Fibroblast of skin of left biceps (primary cell): ENCODE measurements around the gene AKT1.

Experiments
- DNase-seq, 2 experiments: peaks; one replicate each; pipeline ENCODE4 v3.0.0-alpha.2; 2013; ENCODE audit warnings: low read depth in 2 of 2

Gene AKT1

DNA sequence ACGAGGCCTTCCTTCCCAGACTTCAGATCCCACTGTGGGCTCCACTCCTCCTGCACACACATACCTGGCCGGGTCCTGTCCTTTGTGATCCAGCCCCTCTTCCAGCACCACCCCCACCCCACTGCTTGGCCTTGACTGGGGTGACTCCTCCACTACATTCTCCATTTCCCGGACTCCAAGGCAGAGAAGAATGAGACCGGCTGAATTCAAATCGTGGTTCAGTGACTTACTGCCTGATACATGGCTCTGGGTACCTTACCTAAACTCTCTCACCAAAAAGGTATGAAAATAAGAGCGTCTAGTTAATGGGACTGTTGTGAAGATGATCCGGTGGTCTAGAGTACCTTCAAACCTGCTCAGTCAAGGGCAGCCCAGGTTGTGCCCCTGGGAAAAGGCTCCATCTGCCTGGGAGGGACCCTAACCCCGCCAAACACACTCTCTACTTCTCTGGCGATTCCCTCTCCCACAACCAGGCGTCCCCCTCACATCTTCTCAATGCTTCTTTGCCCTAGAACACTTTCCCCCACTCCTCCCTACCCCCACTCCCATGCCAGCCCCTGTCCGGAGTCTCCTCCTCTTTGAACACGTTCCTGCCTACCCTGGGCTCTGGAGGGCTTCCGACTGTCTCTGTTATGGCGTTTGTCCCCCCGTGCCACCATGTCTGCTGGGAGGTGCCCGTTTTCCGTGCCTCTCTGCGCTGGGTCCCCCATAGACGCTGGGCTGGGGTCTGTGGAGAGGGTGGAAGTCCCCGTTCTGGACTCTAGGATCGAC is 3.9 kb upstream of the AKT1 start:
- no peak for DNase-seq

DNA sequence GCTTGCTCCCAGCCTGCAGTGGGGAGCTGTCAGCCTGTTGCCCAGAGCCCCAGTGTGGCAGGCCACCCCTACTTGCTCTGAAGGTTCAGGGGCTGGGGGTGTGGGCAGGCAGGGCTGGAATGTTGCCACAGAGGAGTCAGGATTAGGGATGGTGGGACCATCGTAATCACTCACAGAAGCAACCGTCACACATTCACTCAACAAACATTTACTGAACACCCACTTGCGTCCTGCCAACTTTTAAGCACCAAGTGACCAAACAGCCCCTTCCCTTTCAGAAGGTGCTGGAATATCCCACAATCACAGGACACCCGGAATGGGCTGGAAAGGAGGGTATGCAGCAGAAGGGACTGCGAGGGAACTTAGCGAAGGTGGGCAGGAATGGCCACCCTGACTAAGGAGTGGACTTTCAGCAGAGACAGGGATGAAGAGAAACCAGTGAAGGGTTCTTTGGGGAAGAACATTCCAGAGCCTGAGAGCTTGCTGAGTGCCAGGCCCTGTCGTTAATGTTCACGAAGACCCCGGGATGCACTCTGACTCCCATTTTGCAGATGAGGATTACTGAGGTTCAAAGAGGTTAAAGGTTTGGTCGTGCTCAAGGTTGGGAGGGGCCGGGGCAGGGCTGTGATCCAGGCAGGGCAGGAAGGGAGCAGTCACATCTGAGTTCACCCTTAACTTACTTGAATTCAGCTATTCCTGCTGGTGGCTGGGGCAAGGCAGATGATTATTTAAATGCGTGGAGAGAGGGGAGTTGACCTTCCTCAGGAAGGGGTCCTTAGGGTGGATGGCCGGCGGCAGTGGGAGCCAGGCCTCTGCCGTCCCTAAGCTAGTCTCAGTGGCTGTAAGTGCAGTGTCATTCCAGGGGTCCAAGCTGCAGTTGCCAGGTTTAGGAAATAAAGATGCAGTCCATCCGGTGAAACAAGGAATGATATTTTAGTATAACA is 3.0 kb upstream of the AKT1 start:
- no peak for DNase-seq

DNA sequence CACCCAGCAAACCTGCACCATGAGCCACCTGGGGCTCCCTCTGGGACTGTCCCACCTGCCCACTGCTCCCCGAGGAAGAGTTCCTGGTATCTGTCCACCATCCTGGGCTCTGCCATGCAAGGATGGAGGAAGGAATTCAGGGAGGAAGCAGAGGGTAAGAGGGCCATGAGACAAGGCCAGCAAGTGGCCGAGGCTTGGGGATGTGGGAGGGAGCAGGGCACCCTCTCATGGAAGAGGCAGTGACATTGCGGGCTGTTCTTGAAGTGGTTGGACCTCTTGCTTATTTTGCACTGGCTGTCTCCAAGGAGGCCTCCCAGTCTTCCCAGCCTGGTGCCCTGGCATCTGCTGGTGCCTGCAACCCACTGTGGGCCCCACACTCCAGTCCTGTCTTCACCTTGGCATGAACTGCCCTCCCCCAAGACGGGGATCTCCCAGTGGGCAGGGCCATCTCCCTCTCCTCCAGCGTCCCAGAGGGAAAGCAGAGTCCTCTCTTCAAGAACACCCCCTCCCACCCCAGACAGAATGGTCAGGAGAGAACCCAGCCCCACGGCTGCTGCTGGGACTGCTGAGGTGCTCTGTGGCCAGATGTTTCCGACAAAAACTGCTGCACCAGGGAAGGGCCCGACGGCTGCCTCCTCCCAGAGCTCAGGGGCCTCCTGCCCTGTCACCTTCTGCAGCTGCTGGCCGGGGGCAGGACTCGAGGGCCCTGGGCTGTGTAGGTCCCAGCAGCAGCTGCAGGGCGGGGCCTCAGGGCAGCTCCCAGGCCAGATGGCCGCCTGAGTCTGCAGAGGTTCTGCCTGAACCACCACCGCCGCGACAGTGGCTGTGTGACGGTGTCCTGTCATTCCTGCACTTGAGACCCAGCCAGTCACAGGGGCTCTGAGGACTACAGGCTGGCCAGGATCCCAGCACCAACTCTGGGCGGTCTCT is 1.8 kb upstream of the AKT1 start:
- no peak for DNase-seq

DNA sequence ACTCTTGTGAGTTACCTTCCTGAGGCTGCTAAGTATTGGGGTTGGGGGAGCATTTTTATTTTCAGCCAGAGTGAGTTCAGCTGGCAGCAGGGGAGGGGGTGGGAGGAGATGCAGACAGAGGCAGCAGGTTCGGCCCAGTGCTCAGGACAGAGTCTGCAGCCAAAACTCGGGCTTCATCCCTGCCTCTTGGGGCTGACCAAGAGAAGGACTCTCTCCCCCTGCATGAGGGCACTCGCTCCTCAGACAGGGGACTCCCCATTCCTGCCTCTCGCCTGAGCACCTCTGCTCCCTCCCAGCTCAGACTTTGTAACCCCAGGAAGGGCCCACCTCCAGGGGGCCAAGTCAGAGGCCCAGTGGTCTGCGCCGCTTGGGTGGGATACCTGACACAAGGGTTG is 1.1 kb upstream of the AKT1 start:
- DNase-seq = no peak

DNA sequence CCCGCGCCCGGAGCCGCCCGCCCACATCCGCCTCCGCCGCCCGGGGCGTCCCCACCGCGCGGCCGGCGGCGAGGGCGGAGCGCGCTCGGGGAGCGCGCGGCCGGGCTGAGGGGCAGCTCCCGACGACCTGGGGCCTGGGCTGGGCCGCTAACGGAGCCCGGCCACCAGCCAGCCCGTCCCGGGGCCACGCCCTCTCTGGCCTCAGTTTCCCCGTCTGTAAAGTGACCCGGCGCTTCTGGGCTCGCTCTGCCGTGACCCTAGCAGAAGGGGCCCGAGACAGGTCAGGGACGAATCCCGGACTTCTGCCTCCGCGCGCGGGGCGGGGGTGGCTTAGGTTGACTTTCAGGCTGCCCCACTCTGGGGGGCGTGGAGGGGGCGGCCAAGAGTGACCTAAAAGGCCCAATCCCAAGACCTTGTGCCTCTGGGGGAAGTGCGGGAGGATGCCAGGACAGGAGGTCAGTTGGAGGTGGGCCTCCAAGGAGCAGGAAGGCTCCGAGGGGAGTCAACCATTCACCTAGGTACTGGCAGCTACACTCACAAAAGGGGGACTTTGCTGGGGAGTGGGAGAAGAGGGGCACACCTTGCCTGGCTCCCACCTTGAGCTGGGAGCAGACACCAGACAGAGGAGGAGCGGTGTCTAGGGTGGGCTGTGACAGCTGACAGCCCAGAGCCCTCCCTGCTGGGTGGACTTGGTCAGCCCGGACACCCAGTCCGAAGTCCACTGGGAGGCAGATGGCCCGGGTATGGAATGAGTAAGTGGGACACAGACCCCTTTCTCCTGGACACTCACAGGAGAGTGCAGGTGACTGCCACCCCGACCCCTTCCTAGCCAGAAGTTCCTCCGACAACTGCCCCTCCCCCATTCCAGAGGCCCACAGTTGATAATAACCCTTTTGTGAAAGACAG is 486 bp upstream of the AKT1 start:
- no peak for DNase-seq

DNA sequence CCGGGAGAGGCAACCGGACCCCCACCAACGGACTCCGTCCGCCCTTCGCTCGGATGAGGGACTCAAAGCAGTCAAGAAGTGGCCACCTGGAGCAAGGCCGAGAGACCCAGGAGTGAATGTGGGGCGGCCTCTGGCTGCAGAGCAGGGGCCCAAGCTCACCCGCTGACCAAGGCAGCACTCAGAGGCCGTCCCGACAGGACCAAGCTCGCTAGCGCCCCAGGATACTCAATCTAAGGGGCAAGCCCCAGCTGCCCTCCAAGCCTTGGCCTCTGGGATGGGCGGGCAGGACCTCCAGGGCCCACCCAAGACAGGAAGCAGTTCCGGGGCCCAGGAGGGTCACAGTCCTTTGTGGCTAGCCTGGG is 936 bp downstream of the AKT1 start:
- no peak for DNase-seq

DNA sequence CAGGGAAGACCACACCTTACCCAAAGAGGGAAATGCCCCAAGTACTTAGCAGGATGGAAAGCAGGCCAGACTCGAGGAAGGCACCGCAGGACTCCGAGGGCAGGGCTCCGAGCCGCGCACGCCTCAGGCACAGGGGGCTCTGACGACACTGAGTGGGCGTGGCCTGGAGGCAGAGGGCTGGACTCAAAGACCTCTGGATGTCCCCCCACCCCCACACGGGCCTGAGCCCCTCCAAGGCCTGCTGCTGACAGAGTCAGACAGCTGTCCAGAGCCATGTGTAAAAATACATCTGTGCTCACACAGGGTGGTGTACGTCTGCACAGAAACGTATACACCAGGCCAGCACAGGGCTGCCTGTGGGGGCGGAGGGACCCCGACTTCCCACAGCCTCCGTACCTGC is 1.4 kb downstream of the AKT1 start:
- no peak for DNase-seq

DNA sequence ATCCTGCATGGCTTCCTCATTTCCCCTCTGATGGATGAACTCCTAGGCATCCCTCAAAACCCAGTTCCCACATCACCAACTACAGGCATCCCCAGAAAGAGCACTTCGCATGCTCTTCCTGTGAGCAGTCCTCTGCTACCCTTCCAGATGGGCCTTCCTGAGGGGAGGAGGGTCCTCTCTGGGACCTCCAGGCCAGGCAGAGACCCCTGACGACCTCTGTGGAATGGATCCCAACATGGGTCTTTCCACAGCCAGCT is 1.9 kb downstream of the AKT1 start:
- no peak for DNase-seq

DNA sequence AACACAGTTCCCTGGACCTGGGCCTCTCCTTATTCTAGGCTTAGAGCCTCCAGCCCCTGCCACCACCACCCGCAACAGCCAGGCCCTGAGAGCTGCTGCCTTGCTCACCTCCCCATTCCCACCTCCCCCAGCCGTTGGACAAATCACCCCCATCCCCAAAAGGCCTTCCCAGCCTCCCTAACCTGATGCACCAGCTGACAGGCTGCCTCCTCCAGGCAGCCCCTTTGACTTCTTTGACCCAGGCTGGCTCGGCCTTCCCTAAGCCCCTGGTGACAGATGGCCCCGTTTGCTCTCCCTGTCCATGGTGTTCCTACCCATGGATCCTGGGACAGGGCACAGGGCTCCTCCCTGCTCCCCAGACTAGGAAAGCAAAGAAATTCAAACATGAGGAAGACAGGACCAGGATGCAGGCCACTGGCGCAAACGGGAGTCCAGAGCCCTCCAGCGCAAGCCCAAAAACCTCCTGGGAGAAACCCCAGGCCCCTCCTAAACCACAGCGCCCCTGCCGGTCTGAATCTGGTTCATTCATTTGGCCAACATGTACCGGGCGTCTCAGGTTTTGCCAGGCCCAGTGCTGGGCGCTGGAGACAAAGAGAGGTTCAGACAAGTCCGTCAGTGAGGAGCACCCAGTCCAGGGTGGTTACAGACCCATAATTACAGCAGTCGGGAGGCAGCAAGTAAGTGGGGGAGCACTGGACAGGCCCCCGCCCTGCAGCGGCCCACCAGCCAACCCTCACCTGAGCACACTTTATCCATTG is 2.4 kb downstream of the AKT1 start:
- no peak for DNase-seq

DNA sequence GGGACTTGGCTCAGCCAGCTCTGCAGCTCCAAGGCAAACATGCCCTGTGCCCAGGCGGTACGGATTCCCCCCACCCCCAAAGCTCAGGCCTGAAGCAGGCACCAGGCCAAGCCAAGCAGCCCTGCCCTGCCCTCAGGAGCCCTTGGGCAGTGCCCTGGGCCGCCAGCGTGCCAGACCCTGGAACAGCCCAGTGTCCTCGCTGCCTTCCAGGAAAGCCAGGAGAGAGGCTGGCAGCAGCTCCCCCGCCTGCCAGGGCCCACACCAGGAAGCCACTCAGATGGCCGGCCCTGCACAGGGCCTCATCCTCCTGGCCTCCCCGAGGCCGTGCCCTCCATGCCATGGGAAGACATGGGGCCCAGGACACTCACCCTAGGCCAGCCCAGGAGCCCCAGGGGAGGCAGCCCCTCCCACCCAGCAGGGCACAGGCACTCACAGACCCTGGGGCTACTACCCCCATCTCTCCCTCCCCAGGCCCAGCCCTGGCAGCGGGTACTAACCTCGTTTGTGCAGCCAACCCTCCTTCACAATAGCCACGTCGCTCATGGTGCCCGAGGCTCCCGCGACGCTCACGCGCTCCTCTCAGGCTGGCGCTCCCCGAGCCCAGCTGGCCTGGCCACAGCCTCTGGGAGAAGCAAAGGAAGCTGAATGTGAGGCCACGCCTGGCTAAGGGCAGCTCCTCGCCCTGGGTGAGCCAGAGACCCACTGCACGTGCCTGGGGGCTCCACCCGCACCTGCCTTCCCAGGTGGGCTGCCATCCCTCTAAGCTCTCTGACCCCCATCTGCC is 3.3 kb downstream of the AKT1 start:
- no peak for DNase-seq

DNA sequence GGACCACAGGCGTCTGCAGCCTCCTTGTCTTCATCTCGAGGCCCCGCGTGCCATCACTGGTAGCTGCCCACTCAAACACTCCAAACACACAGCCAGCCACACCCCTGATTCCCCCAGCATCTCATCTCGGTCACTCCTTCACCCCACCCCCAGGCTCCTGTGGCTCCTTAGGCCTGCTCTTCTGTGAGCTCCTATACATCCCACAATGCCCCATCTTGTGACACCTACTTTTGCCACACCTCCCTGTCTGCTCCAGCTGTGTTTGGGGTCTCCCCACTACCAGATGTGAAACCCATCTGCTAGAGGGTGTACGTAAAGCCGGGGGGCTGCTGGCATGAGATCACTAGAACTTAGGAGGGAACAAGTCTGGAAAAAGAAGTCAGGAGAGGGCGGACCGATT is 4.1 kb downstream of the AKT1 start:
- no peak for DNase-seq

DNA sequence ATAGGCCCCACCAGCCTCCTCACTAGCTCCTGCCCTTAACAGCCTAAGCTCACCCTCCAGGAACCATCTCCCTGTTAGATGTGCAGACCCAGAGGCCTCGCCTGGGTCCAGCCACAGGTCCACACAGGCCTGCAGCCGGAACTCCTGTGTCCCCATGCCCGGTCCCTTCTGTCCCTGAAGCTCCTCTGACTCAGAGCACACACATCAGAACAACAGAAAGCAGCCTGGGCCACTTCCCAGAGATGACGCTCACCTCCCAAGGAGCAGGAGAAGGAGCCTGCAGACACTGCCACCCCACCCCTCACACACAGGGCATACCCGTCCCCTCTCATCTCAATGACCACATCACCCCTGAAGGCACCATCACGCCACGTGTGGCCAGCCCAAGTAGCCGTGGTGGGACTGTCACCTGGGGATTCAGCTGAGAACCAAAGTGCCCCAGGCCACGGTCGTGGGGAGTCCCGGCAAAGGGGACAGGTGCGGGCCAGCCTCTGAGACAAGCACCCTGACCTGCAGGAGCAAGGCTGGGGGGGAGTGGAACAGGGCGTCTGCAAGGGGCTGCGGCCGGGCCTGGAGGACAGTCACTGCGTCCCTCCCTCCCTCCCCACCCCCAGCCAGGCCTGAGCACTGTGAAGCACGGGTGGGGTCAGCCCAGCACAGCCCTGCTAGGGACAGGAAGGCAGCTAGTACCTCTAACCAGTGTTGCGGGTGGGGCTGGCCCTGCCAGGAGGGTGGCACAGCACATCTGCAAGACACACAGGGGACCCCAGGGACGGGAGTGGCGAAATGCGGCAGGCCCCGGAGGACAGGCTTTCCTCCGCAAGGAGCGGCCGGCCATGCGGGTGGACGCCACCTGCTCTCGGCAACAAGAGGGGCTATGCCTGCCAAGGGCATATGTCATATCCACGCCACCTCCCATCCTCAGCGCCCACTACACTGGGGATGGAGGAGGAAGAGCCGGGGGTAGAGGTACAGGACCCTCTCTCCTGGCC is 5.5 kb downstream of the AKT1 start:
- no peak for DNase-seq

DNA sequence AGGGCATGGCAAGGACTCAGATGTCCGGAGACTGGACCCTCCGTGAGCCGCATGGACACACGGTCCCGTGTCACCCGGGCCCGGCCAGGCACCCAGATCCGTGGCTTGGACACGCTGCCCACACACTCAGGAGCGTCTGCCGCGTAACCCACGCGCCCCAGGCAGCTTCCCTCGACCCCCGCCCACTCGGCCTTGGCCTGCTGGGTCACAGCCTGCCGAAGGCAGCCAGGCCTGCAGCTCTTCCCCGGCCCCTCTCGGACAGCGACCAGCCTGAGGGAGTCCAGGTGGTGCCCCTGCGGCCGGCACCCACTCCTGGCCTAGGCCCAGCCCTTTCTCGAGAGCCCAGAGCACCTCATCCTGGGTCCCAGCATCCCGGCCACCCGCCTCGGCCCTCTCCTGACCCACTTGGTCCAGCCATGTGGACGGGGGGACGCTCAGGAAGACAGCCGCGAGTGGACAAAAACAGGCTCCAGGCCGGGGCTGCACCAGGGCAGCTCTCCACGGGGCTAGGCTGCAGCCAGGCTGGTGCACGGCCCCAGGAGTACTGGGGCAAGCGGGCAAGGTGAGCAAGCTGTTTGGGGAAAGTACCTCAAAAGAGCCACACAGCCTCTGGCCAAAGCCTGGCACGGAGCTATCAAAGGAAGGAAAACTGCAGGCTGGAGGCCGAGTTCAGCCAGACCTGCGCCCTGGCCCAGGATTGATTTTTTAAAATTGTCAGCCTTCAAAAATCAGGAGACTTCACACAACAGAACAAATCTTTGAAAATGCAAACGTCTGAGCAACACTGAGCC is 6.5 kb downstream of the AKT1 start:
- DNase-seq = no peak

DNA sequence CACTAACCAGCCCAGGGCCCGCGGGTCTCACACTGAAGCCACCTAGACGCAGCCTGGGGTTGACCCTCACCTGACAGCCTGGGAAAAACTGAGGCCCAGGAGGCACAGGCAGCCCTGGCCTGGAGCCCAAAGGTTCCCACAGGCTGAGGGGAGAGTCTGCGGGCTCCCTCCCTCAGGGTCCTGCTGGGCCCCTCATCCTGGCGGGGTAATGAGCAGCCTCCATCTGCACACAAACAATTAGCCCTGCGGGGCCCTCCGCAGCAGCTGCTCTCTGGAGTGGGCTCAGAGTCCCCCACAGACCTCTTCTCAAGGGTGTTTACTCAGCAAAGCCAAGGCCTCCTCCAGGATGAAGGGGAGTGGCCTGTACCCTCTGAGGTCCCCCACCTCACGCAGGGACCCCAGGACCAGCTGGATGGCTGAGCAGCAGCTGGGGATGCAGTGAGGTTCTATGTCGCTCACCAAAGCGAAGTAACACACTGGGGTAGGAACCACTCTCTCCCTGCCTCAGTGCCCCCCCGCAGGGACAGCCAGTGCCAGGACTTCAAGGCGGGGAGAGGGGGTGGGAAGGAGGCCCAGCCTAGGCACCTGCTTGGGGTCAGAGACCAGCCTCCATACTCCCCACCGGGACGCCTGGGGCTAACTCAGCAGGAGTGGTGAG is 7.3 kb downstream of the AKT1 start:
- DNase-seq = no peak

DNA sequence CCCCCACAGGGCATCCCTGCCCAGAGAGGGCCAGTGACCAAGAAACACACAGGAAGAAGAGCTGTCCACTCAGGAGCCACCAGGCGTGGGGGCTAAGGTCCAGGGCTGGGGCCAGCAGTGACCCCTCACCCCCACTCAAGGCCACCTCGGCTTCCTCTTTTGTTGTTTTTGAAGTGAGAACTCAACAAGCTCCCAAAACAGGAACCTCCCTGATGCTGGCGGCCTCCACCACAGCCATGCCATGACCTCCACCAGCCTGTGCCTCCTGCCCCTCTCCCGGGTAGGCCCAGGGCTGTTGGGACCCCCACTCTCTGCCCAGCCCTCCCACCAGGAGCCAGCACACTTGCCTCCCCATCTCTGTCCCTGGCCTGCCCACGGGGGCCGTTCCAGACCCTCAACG is 7.8 kb downstream of the AKT1 start:
- DNase-seq = no peak

DNA sequence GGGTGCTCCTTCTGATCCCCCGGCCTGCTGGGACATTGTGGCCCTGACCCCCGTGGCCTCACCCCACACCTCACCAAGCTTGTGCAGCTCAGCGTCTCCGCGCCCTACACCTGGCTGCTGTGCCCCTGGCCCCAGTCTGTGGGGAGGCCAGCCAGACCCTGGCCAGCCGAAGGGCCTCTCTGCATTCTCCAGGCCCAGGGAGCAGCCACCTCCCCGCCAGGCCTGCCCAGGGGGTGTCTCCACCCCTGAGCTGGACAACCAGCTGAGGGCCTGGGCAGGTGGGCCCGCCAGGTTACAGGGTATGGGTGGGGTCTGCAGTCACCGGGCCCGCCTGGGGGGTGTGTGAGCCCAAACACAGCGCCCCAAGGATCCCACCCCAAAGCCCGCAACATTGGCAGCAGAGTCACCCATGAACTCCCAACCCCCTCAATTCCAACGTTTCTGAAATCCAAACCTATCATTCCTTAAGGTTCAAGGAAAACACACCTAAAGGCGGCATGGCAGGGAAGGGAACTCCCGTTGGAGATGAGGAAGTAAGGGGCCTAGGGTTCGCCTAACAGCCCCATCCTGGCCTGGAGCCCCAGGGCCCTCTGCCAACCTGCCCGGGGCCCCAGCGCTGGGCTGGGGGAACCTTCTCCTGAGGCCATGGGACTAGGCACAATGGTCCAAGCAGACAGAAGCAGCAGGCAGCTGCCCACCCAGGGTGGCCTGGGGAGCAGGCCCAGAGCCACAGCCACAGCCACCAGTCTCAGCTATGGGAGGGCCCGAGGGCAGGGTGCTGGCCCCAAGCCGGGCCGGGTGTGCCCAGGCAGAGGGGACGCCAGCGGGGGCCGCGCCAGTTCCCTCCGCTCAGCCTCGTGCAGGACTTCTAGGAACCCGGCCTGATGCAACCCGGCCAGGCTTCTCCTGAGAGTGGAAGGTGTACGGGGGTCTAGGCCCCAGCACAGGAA is 8.5 kb downstream of the AKT1 start:
- DNase-seq = no peak
